Activated CD8-positive, alpha-beta T cell treated with anti-CD3 and anti-CD28 coated beads, Interleukin-2, amount 10 ng/mL, durations not matched to agents 7 days and 5 days (primary cell): ENCODE data around the gene PTPRM. TPM values are rescaled to one million over a fixed set of nuclear protein-coding genes. Genes with fewer than 3 reads are reported as not detected.

ENCODE experiments used
- ATAC-seq: fragments of 150-1000 bp; cut with Tn5 transposase; one replicate; pipeline ENCODE4 v1.10.0; 2021; ENCODE audit warnings: moderate library complexity
- CTCF ChIA-PET: fragments of 350-600 bp; sonication (Branson Sonifier 250); formaldehyde crosslinking; loops from one replicate; lab custom pipeline; 2021; ENCODE audit warnings: antibody characterized with exemption; lab: Charles Lee
- POLR2A ChIA-PET: fragments of 350-600 bp; sonication (Branson Sonifier 250); formaldehyde crosslinking; loops from one replicate; lab custom pipeline; 2021; ENCODE audit warnings: antibody characterized with exemption; lab: Charles Lee
- DNase-seq: peaks from one replicate; pipeline ENCODE4 v3.0.0-alpha.2; 2020
- H3K27ac Mint-ChIP-seq: one replicate; pipeline ENCODE4 v1.8.0; 2021; ENCODE audit warnings: mild to moderate bottlenecking, mixed read lengths
- H3K27me3 Mint-ChIP-seq: one replicate; pipeline ENCODE4 v1.8.0; 2021; ENCODE audit warnings: low read depth, mixed read lengths
- H3K36me3 Mint-ChIP-seq: one replicate; pipeline ENCODE4 v1.8.0; 2021; ENCODE audit warnings: low read depth, mixed read lengths
- H3K4me1 Mint-ChIP-seq: one replicate; pipeline ENCODE4 v1.8.0; 2021; ENCODE audit warnings: low read depth, mixed read lengths
- H3K4me3 Mint-ChIP-seq: one replicate; pipeline ENCODE4 v1.8.0; 2021; ENCODE audit warnings: mild to moderate bottlenecking, mixed read lengths
- H3K9me3 Mint-ChIP-seq: one replicate; pipeline ENCODE4 v1.8.0; 2022; ENCODE audit warnings: mixed read lengths; ENCODE audit not compliant: insufficient read depth
- total RNA-seq, 2 experiments: library from RNA; stranded (reverse); gene quantifications; one replicate each; pipeline ENCODE4 v1.2.3, GENCODE V29; 2021

Gene PTPRM
- total RNA-seq, 2 experiments from 2014 or later: 0.76 to 1.0 TPM

DNA sequence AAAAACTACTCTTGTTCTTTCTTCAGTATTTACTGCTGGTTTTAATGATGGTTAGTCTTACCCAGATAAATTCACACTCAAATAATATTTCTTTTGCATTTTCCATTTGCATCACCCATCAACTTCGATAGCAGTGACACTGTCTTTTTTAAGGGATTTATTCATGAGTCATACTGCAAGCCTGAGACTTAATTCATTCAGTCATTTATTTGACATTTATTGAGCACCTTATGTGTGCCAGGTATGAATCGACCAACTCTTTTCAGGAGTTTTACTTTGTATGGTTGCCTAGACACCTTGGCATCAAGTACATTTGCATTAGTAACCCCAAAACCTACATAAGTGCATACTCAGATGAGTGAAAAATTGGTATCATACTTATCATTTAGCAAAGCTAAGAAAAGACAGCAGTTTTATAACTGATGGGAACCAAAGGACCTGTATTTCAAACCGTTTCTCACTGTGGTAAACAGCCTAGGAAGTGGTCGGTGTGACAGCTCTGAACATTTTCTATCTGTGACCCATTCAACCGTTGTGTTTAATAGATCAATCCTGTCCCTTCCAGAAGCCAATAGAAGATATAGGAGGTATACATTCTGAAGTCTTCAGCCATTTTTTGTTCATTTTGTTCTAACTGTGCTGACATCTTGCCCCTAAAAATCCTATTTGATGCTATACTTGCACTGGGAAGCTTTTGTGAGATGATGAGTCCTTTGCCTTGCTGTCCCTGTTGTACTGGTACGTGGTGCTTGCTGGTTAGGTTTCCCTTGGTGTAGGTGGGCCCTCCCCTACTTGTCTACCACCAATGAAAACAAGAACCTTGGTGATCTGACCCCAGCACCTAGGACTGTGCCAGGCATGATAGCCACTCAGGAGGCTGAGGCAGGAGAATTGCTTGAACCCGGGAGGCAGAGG, 557.4 kb downstream of the PTPRM start:
- Mint-ChIP-seq H3K4me3 (no peak overlapping the region), H3K9me3 (no peaks in the 10 kb centered on the region), H3K27me3 (no peaks in the 10 kb centered on the region), H3K36me3 (no peaks in the 10 kb centered on the region), H3K4me1 (no peaks in the 10 kb centered on the region), H3K27ac (no peak overlapping the region)
- ATAC-seq: no peak
- DNase-seq: no peak
- CTCF ChIA-PET: no interaction called here
- POLR2A ChIA-PET: no interaction called here

DNA sequence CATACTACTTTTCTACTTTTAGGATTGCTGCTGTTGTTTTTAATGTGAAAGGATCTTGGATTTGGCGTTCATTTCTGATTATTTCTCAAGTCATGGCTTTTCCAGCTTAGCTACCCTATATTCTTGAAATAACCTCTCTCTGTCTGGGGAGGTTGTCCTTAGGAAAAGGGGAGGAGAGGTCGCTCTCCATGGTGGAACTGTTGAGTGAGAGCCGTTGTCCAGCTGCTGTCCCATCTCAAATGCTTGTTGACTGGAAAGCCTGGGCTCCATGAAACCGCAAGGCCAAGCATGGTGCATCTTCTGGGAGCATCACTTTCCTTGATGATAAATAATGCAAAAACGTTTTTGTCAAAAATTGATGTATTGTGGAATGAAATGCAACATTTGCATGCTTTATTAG, 563.0 kb downstream of the PTPRM start:
- DNase-seq (no peak), ATAC-seq (no peak)
- Mint-ChIP-seq H3K36me3 (no peaks in the 10 kb centered on the region), H3K4me3 (no peak overlapping the region), H3K27me3 (no peaks in the 10 kb centered on the region), H3K4me1 (no peaks in the 10 kb centered on the region), H3K9me3 (no peaks in the 10 kb centered on the region), H3K27ac (no peak overlapping the region)
- CTCF ChIA-PET: no interaction called here
- POLR2A ChIA-PET: no interaction called here

- no peaks in the 10 kb centered on the region for H3K9me3 Mint-ChIP-seq
- H3K27me3 Mint-ChIP-seq: no peaks in the 10 kb centered on the region
- CTCF ChIA-PET: no interaction called here
- DNase-seq (no peak), ATAC-seq (no peak)
- H3K36me3 Mint-ChIP-seq: no peaks in the 10 kb centered on the region
- H3K27ac Mint-ChIP-seq: no peak overlapping the region
- H3K4me3 Mint-ChIP-seq: no peak overlapping the region
- POLR2A ChIA-PET: no interaction called here
- no peaks in the 10 kb centered on the region for H3K4me1 Mint-ChIP-seq
Observed at GRCh38 chr18:8133032-8133431, 565.9 kb downstream of the PTPRM start.

GRCh38 chr18:8133888-8134287, 566.8 kb downstream of the PTPRM start:
- Mint-ChIP-seq H3K36me3 (no peaks in the 10 kb centered on the region), H3K4me1 (no peaks in the 10 kb centered on the region), H3K27ac (no peak overlapping the region), H3K4me3 (no peak overlapping the region), H3K9me3 (no peaks in the 10 kb centered on the region), H3K27me3 (no peaks in the 10 kb centered on the region)
- ATAC-seq: no peak
- ChIA-PET CTCF (no interaction called here), POLR2A (no interaction called here)
- no peak for DNase-seq

DNA sequence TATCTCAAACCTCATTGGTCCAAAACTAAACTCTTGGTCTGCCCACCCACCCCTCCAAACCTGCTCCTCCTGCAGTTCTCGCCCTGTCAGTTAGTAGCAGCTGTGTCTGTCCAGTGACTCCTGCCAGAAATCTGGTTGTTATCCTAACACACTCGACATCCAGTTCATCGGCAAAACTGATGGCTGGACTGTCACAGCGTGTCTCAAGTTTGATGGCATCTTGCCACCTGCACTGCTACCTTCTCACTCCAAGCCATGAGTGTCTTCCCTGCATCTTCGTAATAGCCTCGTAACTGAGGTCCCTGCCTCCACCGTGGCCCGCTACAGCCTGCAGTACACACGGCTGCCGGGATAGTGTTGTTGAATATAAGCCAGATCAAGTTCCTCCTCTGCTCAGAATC, 572.0 kb downstream of the PTPRM start:
- POLR2A ChIA-PET: no interaction called here
- no peaks in the 10 kb centered on the region for H3K36me3 Mint-ChIP-seq
- no peak overlapping the region for H3K27ac Mint-ChIP-seq

GRCh38 chr18:8139891-8140406, 572.8 kb downstream of the PTPRM start:
- ChIA-PET CTCF (no interaction called here), POLR2A (no interaction called here)
- no peaks in the 10 kb centered on the region for H3K9me3 Mint-ChIP-seq
- H3K27me3 Mint-ChIP-seq: no peaks in the 10 kb centered on the region
- no peak for DNase-seq
- H3K27ac Mint-ChIP-seq: no peak overlapping the region
- no peaks in the 10 kb centered on the region for H3K4me1 Mint-ChIP-seq
- ATAC-seq: no peak
- no peaks in the 10 kb centered on the region for H3K36me3 Mint-ChIP-seq
- no peak overlapping the region for H3K4me3 Mint-ChIP-seq

More for the DNA sequence above, 572.0 kb downstream of the PTPRM start:
- no peaks in the 10 kb centered on the region for H3K9me3 Mint-ChIP-seq
- CTCF ChIA-PET: no interaction called here
- no peaks in the 10 kb centered on the region for H3K27me3 Mint-ChIP-seq
- no peaks in the 10 kb centered on the region for H3K4me1 Mint-ChIP-seq
- H3K4me3 Mint-ChIP-seq: no peak overlapping the region
- ATAC-seq: no peak
- DNase-seq: no peak

- no peaks in the 10 kb centered on the region for H3K27me3 Mint-ChIP-seq
- CTCF ChIA-PET: no interaction called here
- no peaks in the 10 kb centered on the region for H3K36me3 Mint-ChIP-seq
- H3K27ac Mint-ChIP-seq: no peak overlapping the region
- no peak overlapping the region for H3K4me3 Mint-ChIP-seq
- ATAC-seq: no peak
- no peaks in the 10 kb centered on the region for H3K9me3 Mint-ChIP-seq
- H3K4me1 Mint-ChIP-seq: no peaks in the 10 kb centered on the region
- POLR2A ChIA-PET: no interaction called here
- DNase-seq: no peak
Observed at GRCh38 chr18:8140841-8141501, 573.9 kb downstream of the PTPRM start.

GRCh38 chr18:8142131-8142711, 575.1 kb downstream of the PTPRM start:
- ATAC-seq (no peak), DNase-seq (no peak)
- ChIA-PET POLR2A (no interaction called here), CTCF (no interaction called here)
- Mint-ChIP-seq H3K4me3 (no peak overlapping the region), H3K27me3 (no peaks in the 10 kb centered on the region), H3K9me3 (no peaks in the 10 kb centered on the region), H3K27ac (no peak overlapping the region), H3K36me3 (no peaks in the 10 kb centered on the region), H3K4me1 (no peaks in the 10 kb centered on the region)

GRCh38 chr18:8142932-8143331, 575.8 kb downstream of the PTPRM start:
- ChIA-PET CTCF (interaction anchor here (1.1 kb wide), 1 partner anchor 24 kb away, joined by 3 read pairs; no protein-coding TSS in a partner anchor), POLR2A (no interaction called here)
- H3K9me3 Mint-ChIP-seq: no peaks in the 10 kb centered on the region
- H3K4me1 Mint-ChIP-seq: no peaks in the 10 kb centered on the region
- no peak overlapping the region for H3K27ac Mint-ChIP-seq
- DNase-seq (no peak), ATAC-seq (no peak)
- H3K4me3 Mint-ChIP-seq: no peak overlapping the region
- no peaks in the 10 kb centered on the region for H3K36me3 Mint-ChIP-seq
- no peaks in the 10 kb centered on the region for H3K27me3 Mint-ChIP-seq

GRCh38 chr18:8151181-8151580, 584.1 kb downstream of the PTPRM start:
- Mint-ChIP-seq H3K4me3 (no peak overlapping the region), H3K27me3 (no peaks in the 10 kb centered on the region), H3K9me3 (peaks cover 6% of the 10 kb centered on the region), H3K36me3 (no peaks in the 10 kb centered on the region), H3K27ac (no peak overlapping the region), H3K4me1 (no peaks in the 10 kb centered on the region)
- DNase-seq (no peak), ATAC-seq (no peak)
- ChIA-PET POLR2A (no interaction called here), CTCF (no interaction called here)

DNA sequence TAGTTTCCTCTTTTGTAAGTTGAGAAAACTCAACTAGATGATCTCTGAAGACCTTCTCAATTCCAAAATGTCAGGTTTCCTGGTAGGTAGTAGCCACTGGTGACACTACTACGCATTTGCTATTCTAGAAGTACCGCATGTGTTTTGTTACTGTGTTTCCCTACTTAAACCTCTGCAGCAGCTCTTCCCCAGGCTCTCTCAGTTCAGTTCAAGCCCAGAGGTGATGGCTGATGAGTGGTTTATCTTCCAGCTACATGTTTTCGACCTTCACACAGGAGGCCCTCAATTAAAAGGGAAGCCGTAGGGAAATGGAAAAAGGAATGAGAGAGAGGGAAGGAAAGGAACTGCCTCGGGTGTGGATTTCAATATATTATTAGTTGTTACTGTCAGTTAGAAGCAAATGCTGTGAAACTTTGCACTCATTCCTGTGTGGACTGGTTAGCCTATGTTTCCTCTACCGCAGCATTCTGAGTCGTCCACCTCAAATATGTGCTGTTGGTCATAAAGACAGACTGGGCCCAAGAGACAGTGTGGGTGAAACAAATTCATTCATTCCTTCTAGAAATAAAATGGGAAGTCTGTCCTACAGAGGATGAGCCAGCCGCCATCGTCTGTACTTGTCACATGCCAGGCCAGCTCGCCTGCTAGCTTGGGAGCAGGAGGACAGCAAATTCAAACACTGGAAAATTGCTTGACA, 586.9 kb downstream of the PTPRM start:
- ChIA-PET POLR2A (no interaction called here), CTCF (no interaction called here)
- DNase-seq (no peak), ATAC-seq (no peak)
- no peaks in the 10 kb centered on the region for H3K4me1 Mint-ChIP-seq
- H3K27ac Mint-ChIP-seq: no peak overlapping the region
- no peaks in the 10 kb centered on the region for H3K36me3 Mint-ChIP-seq
- H3K27me3 Mint-ChIP-seq: no peaks in the 10 kb centered on the region
- H3K4me3 Mint-ChIP-seq: no peak overlapping the region
- H3K9me3 Mint-ChIP-seq: no peaks in the 10 kb centered on the region
